Astrocyte (in vitro differentiated cells and primary cell): ENCODE data around the gene HERPUD1. TPM values are rescaled to one million over a fixed set of nuclear protein-coding genes. Genes with fewer than 3 reads are reported as not detected.
A peak's percentile ranks its signal among the peaks of the same experiment; 100 is the strongest.

ENCODE experiments used
- DNase-seq: peaks from one replicate; pipeline ENCODE4 v3.0.0-alpha.2; 2010; ENCODE audit warnings: low read depth
- FAIRE-seq: peaks from 2 replicates; lab custom pipeline; 2011; peaks lifted over from hg19 to GRCh38; lab: Jason Lieb, UNC
- H2AFZ ChIP-seq: 2 replicates; pipeline ENCODE4 v1.6.0; 2012; ENCODE audit warnings: low read depth, low read length, inconsistent platforms
- H3K27ac ChIP-seq: 2 replicates; pipeline ENCODE4 v1.5.1; 2011; ENCODE audit warnings: low read depth, low read length, inconsistent platforms
- H3K27me3 ChIP-seq: 2 replicates; pipeline ENCODE4 v1.6.0; 2011; ENCODE audit warnings: low read length, inconsistent platforms; ENCODE audit not compliant: insufficient read depth
- H3K36me3 ChIP-seq: 2 replicates; pipeline ENCODE4 v1.5.1; 2011; ENCODE audit warnings: low read length, inconsistent platforms; ENCODE audit not compliant: insufficient read depth
- H3K4me1 ChIP-seq: 2 replicates; pipeline ENCODE4 v1.5.1; 2011; ENCODE audit warnings: low read length, inconsistent platforms; ENCODE audit not compliant: insufficient read depth
- H3K4me2 ChIP-seq: 2 replicates; pipeline ENCODE4 v1.6.0; 2012; ENCODE audit warnings: low read length, inconsistent platforms
- H3K4me3 ChIP-seq: 2 replicates; pipeline ENCODE4 v1.5.1; 2011; ENCODE audit warnings: low read depth, mild to moderate bottlenecking, low read length, inconsistent platforms; ENCODE audit not compliant: insufficient read depth
- H3K79me2 ChIP-seq: 2 replicates; pipeline ENCODE4 v1.6.0; 2012; ENCODE audit warnings: mild to moderate bottlenecking, low read length, inconsistent platforms; ENCODE audit not compliant: insufficient read depth
- H3K9ac ChIP-seq: 2 replicates; pipeline ENCODE4 v1.6.0; 2012; ENCODE audit warnings: mild to moderate bottlenecking, low read length, inconsistent platforms
- H3K9me3 ChIP-seq: 2 replicates; pipeline ENCODE4 v1.5.1; 2012; ENCODE audit warnings: low read depth, mild to moderate bottlenecking, low read length, inconsistent platforms; ENCODE audit not compliant: insufficient read depth
- H4K20me1 ChIP-seq: 2 replicates; pipeline ENCODE4 v1.6.0; 2012; ENCODE audit warnings: low read length, inconsistent platforms; ENCODE audit not compliant: insufficient read depth
- H3K27ac Mint-ChIP-seq: one replicate; pipeline ENCODE4 v1.8.0; 2021; ENCODE audit warnings: mild to moderate bottlenecking, mixed read lengths; ENCODE audit not compliant: unreplicated experiment
- H3K27me3 Mint-ChIP-seq: one replicate; pipeline ENCODE4 v1.8.0; 2021; ENCODE audit warnings: low read depth, mixed read lengths; ENCODE audit not compliant: unreplicated experiment
- H3K36me3 Mint-ChIP-seq: one replicate; pipeline ENCODE4 v1.8.0; 2021; ENCODE audit warnings: low read depth, mixed read lengths; ENCODE audit not compliant: unreplicated experiment
- H3K4me1 Mint-ChIP-seq: one replicate; pipeline ENCODE4 v1.8.0; 2021; ENCODE audit warnings: low read depth, mixed read lengths; ENCODE audit not compliant: unreplicated experiment
- H3K4me3 Mint-ChIP-seq: one replicate; pipeline ENCODE4 v1.8.0; 2021; ENCODE audit warnings: mild to moderate bottlenecking, moderate library complexity, mixed read lengths; ENCODE audit not compliant: unreplicated experiment
- H3K9me3 Mint-ChIP-seq: one replicate; pipeline ENCODE4 v1.8.0; 2021; ENCODE audit warnings: mild to moderate bottlenecking, mixed read lengths; ENCODE audit not compliant: unreplicated experiment
- EZH2 ChIP-seq: IDR thresholded peaks from 2 replicates; pipeline ENCODE4 v1.6.1; 2012; ENCODE audit warnings: mild to moderate bottlenecking, low read length, inconsistent platforms; ENCODE audit not compliant: insufficient read depth
- total RNA-seq: library from RNA; stranded (reverse); gene quantifications from 2 replicates; pipeline ENCODE4 v1.2.1, GENCODE V29; 2021
- TF ChIP-seq, protein P1 (sequence below): IDR thresholded peaks from 2 replicates; pipeline ENCODE4 v1.5.1; 2011; ENCODE audit warnings: low read depth, mild to moderate bottlenecking, inconsistent platforms, low read length, moderate library complexity; ENCODE audit not compliant: insufficient read depth

Gene HERPUD1
- total RNA-seq, 1 donor from 2014 or later = 234 TPM

DNA sequence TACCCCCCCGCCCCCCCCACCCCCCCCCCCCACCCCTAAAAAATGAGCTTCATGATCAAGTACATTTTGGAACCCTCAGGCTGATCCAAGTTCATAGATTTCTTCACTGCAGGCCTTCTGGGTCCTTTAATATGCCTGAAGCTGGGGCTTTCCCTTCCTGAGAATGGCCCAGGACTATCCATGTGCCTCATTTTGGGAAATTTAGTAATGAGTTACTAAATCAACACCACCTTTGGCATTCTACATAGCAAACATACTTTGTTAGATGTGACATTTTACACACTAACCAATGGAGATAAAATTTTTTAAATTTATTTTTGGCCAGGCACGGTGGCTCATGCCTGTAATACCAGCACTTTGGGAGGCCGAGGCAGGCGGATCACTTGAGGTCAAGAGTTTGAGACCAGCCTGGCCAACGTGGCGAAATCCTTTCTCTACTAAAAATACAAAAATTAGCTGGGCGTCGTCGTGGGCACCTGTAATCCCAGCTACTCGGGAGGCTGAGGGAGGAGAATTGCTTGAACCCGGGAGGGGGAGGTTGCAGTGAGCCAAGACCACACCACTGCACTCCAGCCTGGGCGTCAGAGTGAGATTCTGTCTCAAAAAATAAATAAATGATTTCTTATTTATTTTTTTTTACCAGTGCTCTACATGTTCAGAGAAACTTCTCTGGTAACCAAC lies 14.0 kb downstream of the HERPUD1 start:
- Mint-ChIP-seq H3K27ac (peak overlapping the region; percentile 26), H3K27me3 (no peaks in the 10 kb centered on the region), H3K9me3 (no peaks in the 10 kb centered on the region), H3K4me3 (no peak overlapping the region), H3K36me3 (peaks cover 19% of the 10 kb centered on the region), H3K4me1 (peaks cover 26% of the 10 kb centered on the region)
- Histone ChIP-seq H3K9me3 (no peaks in the 10 kb centered on the region), H3K79me2 (peaks cover 4% of the 10 kb centered on the region), H3K4me1 (peaks cover 9% of the 10 kb centered on the region), H2AFZ (no peak overlapping the region), H4K20me1 (peaks cover 69% of the 10 kb centered on the region), H3K4me2 (no peak overlapping the region), H3K36me3 (peaks cover 47% of the 10 kb centered on the region), H3K27ac (no peak overlapping the region), H3K27me3 (no peaks in the 10 kb centered on the region), H3K9ac (no peak overlapping the region), H3K4me3 (no peak overlapping the region)
- DNase-seq = no peak
- TF ChIP-seq, protein P1, sequence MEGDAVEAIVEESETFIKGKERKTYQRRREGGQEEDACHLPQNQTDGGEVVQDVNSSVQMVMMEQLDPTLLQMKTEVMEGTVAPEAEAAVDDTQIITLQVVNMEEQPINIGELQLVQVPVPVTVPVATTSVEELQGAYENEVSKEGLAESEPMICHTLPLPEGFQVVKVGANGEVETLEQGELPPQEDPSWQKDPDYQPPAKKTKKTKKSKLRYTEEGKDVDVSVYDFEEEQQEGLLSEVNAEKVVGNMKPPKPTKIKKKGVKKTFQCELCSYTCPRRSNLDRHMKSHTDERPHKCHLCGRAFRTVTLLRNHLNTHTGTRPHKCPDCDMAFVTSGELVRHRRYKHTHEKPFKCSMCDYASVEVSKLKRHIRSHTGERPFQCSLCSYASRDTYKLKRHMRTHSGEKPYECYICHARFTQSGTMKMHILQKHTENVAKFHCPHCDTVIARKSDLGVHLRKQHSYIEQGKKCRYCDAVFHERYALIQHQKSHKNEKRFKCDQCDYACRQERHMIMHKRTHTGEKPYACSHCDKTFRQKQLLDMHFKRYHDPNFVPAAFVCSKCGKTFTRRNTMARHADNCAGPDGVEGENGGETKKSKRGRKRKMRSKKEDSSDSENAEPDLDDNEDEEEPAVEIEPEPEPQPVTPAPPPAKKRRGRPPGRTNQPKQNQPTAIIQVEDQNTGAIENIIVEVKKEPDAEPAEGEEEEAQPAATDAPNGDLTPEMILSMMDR = no peak
- no peak for TF ChIP-seq EZH2
- no peak for FAIRE-seq

GRCh38 chr16:56946767-56947603 lies 15.0 kb downstream of the HERPUD1 start:
- H3K9me3 Mint-ChIP-seq = no peaks in the 10 kb centered on the region
- Histone ChIP-seq H3K9me3 (no peaks in the 10 kb centered on the region), H3K27me3 (no peaks in the 10 kb centered on the region), H3K79me2 (no peaks in the 10 kb centered on the region), H3K4me2 (no peak overlapping the region), H3K9ac (no peak overlapping the region), H2AFZ (no peak overlapping the region), H3K4me1 (peaks cover 9% of the 10 kb centered on the region), H3K4me3 (no peak overlapping the region), H3K36me3 (peaks cover 37% of the 10 kb centered on the region), H3K27ac (no peak overlapping the region), H4K20me1 (peaks cover 59% of the 10 kb centered on the region)
- no peaks in the 10 kb centered on the region for H3K27me3 Mint-ChIP-seq
- H3K36me3 Mint-ChIP-seq = peaks cover 14% of the 10 kb centered on the region
- peak overlapping the region; percentile 58 for H3K27ac Mint-ChIP-seq
- FAIRE-seq = no peak
- no peak for DNase-seq
- peaks cover 22% of the 10 kb centered on the region for H3K4me1 Mint-ChIP-seq
- no peak overlapping the region for H3K4me3 Mint-ChIP-seq
- TF ChIP-seq EZH2 = no peak
- TF ChIP-seq, protein P1 = no peak
